Lower lobe of right lung (tissue), 2 donors: ENCODE measurements around the gene TMEM41A. TPM values are rescaled to one million over a fixed set of nuclear protein-coding genes. Genes with fewer than 3 reads are reported as not detected.
"Not testable (repeated sequence)": the region's sequence is repeated elsewhere in the genome, so short reads cannot be mapped to it uniquely, and the experiment has no call there.

ENCODE experiments used
- ATAC-seq, 2 donors: fragments of 200-7000 bp; cut with Tn5 transposase; one replicate each; pipeline ENCODE4 v1.9.1; 2020 to 2022; ENCODE audit warnings: mild to moderate bottlenecking in 2 of 2, moderate library complexity in 2 of 2
- DNase-seq: peaks from one replicate; pipeline ENCODE4 v3.0.0-alpha.2; 2020
- H3K27ac ChIP-seq: fragments of 200-600 bp; one replicate; pipeline ENCODE4 v1.8.0; 2022
- H3K27me3 ChIP-seq: fragments of 200-600 bp; one replicate; pipeline ENCODE4 v1.8.0; 2022; ENCODE audit warnings: low read depth
- H3K36me3 ChIP-seq: fragments of 200-600 bp; one replicate; pipeline ENCODE4 v1.8.0; 2022; ENCODE audit warnings: mild to moderate bottlenecking
- H3K4me1 ChIP-seq: fragments of 200-600 bp; one replicate; pipeline ENCODE4 v1.8.0; 2022
- H3K4me3 ChIP-seq: fragments of 200-600 bp; one replicate; pipeline ENCODE4 v1.8.0; 2022; ENCODE audit warnings: mild to moderate bottlenecking
- H3K9me3 ChIP-seq: fragments of 200-600 bp; one replicate; pipeline ENCODE4 v1.8.0; 2022
- CTCF ChIP-seq: fragments of 200-600 bp; IDR thresholded peaks from one replicate; pipeline ENCODE4 v1.8.0; 2022; ENCODE audit warnings: antibody characterized with exemption, mild to moderate bottlenecking
- intact Hi-C: fragments of 100-400 bp; cut with DNase I; formaldehyde crosslinking; loops from one replicate; pipeline ENCODE4 v1.11.0; 2022
- total RNA-seq: library from RNA; stranded (reverse); fragmentation: NEBNext Ultra II Directional; extraction: Animal tissue kit (Norgen Biotek cat#: 25700); gene quantifications from one replicate; pipeline ENCODE4 v1.2.1, GENCODE V29; 2021
- donor health status: DM: no; HTN: yes; CAD: no; lungs with severe emphysema.

The TMEM41A gene
- total RNA-seq, 1 donor from 2014 or later = 24.0 TPM

- no peak overlapping the region for H3K27ac ChIP-seq
- no peak for TF ChIP-seq CTCF
- ATAC-seq (no peak), DNase-seq (no peak)
- H3K27me3 ChIP-seq = no peaks in the 10 kb centered on the region
- H3K36me3 ChIP-seq = peaks cover 14% of the 10 kb centered on the region
- intact Hi-C loops = no loop called here
- no peak overlapping the region for H3K4me3 ChIP-seq
- H3K4me1 ChIP-seq = no peaks in the 10 kb centered on the region
- no peaks in the 10 kb centered on the region for H3K9me3 ChIP-seq
Measured at GRCh38 chr3:185460309-185460708, 38.5 kb downstream of the TMEM41A start.

- no peak overlapping the region for H3K4me3 ChIP-seq
- TF ChIP-seq CTCF = no peak
- intact Hi-C loops = no loop called here
Measured at GRCh38 chr3:185457376-185457775, 41.5 kb downstream of the TMEM41A start.

GRCh38 chr3:185451432-185451831, 47.4 kb downstream of the TMEM41A start:
- ATAC-seq = peak; percentile 29 to 49
- H3K9me3 ChIP-seq, DNase-seq, H3K27me3 ChIP-seq, H3K4me1 ChIP-seq, H3K27ac ChIP-seq, intact Hi-C loops, H3K36me3 ChIP-seq, H3K4me3 ChIP-seq: not testable (repeated sequence)

More at GRCh38 chr3:185457376-185457775, 41.5 kb downstream of the TMEM41A start:
- DNase-seq = no peak
- Histone ChIP-seq H3K36me3 (peaks cover 2% of the 10 kb centered on the region), H3K9me3 (no peaks in the 10 kb centered on the region), H3K27me3 (no peaks in the 10 kb centered on the region), H3K27ac (no peak overlapping the region), H3K4me1 (no peaks in the 10 kb centered on the region)
- peak; percentile 59 to 62 for ATAC-seq

- DNase-seq (no peak), ATAC-seq (no peak)
- no peaks in the 10 kb centered on the region for H3K9me3 ChIP-seq
- H3K27me3 ChIP-seq = no peaks in the 10 kb centered on the region
- no peaks in the 10 kb centered on the region for H3K4me1 ChIP-seq
- H3K4me3 ChIP-seq = no peak overlapping the region
- H3K36me3 ChIP-seq = peaks cover 10% of the 10 kb centered on the region
- intact Hi-C loops = no loop called here
- no peak for TF ChIP-seq CTCF
- H3K27ac ChIP-seq = no peak overlapping the region
Measured at GRCh38 chr3:185448107-185448506, 50.7 kb downstream of the TMEM41A start.

- Histone ChIP-seq H3K36me3 (peaks cover 4% of the 10 kb centered on the region), H3K9me3 (no peaks in the 10 kb centered on the region), H3K4me3 (no peak overlapping the region), H3K27ac (no peak overlapping the region), H3K27me3 (no peaks in the 10 kb centered on the region), H3K4me1 (no peaks in the 10 kb centered on the region)
- TF ChIP-seq CTCF = no peak
- DNase-seq = no peak
- intact Hi-C loops = no loop called here
- ATAC-seq = no peak
Measured at GRCh38 chr3:185444329-185444728, 54.5 kb downstream of the TMEM41A start.

- intact Hi-C loops = no loop called here
- no peak for TF ChIP-seq CTCF
- no peaks in the 10 kb centered on the region for H3K27me3 ChIP-seq
- H3K4me3 ChIP-seq = no peak overlapping the region
- H3K27ac ChIP-seq = no peak overlapping the region
- H3K36me3 ChIP-seq = peaks cover 4% of the 10 kb centered on the region
- DNase-seq (no peak), ATAC-seq (no peak)
- no peaks in the 10 kb centered on the region for H3K4me1 ChIP-seq
- H3K9me3 ChIP-seq = no peaks in the 10 kb centered on the region
Measured at GRCh38 chr3:185442031-185442430, 56.8 kb downstream of the TMEM41A start.
